Measurements from ENCODE around the gene MAML3.

The MAML3 gene

DNA sequence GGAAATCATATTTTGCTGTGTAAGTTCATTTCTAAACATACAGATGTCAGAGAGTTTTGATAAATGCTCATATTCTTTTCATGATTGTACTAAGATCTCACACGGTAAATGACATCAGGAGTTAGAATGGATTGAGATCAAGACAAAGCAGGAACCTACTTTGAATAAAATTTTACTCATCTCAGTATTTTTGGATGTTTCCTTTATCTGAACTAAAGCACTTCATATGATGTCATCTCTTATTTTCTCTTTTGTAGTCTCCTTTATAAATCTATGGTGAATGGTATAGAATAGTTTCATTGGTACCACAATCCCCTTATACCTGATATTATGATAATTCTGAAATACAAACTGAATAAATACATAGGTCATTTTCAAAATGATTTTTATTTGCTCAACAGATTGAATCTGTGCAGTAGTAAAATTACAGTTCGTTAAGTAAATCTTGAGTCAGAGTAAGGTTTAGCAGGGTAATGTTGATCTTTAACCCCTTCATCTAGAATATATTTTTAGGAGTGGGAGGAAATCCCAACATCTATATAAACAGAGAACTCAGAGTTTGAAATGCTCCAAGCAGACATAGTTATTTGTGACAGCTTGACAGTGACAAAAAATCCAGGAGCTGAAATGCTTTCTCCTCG, 308.4 kb downstream of the MAML3 start:
- TF ChIP-seq CTCF (IDR thresholded peaks at IDR 0.05; ENCODE audit: low read depth, low read length) (no peak), POLR2A (IDR thresholded peaks at IDR 0.05; ENCODE audit: extremely low read depth, insufficient read length) (no peak), MYC (IDR thresholded peaks at IDR 0.05; ENCODE audit: low read depth, low read length) (no peak)
- TF ChIP-seq, protein P1, sequence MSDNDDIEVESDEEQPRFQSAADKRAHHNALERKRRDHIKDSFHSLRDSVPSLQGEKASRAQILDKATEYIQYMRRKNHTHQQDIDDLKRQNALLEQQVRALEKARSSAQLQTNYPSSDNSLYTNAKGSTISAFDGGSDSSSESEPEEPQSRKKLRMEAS (IDR thresholded peaks at IDR 0.05; ENCODE audit: low read depth, low read length), result no peak
- no peak overlapping the region for H3K4me3 ChIP-seq (ENCODE audit: low read depth, low read length)
- no peak for DNase-seq (ENCODE audit: low read depth)

GRCh38 chr4:139844459-139845036, 309.4 kb downstream of the MAML3 start:
- no peak for DNase-seq (ENCODE audit: low read depth)
- TF ChIP-seq MYC (IDR thresholded peaks at IDR 0.05; ENCODE audit: low read depth, low read length) (no peak), POLR2A (IDR thresholded peaks at IDR 0.05; ENCODE audit: extremely low read depth, insufficient read length) (no peak), CTCF (IDR thresholded peaks at IDR 0.05; ENCODE audit: low read depth, low read length) (no peak)
- TF ChIP-seq, protein P1 (IDR thresholded peaks at IDR 0.05; ENCODE audit: low read depth, low read length), result no peak
- no peak overlapping the region for H3K4me3 ChIP-seq (ENCODE audit: low read depth, low read length)

DNA sequence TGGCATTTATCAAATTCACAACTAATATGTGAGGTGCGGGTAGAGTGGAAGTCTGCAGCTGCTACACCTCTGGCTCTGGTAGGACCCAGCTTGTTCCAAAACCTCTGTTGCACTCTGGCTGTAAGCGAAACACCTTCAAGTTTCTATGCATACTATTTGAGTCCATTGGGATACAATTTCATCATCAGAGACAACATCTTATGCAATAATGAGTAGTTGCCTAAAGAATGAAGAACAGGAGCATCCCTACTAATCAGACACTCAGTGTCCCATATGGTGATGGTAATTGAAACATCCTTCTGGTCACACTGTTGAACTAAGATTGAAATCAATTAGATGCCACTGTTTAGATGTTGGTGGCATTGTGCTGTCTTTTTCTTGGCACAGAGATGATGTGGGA, 309.9 kb downstream of the MAML3 start:
- H3K4me3 ChIP-seq (ENCODE audit: low read depth, low read length), result no peak overlapping the region
- peak; percentile 28 for DNase-seq (ENCODE audit: low read depth)
- TF ChIP-seq, protein P1 (IDR thresholded peaks at IDR 0.05; ENCODE audit: low read depth, low read length), result no peak
- no peak for TF ChIP-seq POLR2A (IDR thresholded peaks at IDR 0.05; ENCODE audit: extremely low read depth, insufficient read length)
- no peak for TF ChIP-seq MYC (IDR thresholded peaks at IDR 0.05; ENCODE audit: low read depth, low read length)
- no peak for TF ChIP-seq CTCF (IDR thresholded peaks at IDR 0.05; ENCODE audit: low read depth, low read length)

GRCh38 chr4:139843641-139844040, 310.3 kb downstream of the MAML3 start:
- TF ChIP-seq CTCF (IDR thresholded peaks at IDR 0.05; ENCODE audit: low read depth, low read length) (no peak), POLR2A (IDR thresholded peaks at IDR 0.05; ENCODE audit: extremely low read depth, insufficient read length) (no peak), MYC (IDR thresholded peaks at IDR 0.05; ENCODE audit: low read depth, low read length) (no peak)
- TF ChIP-seq, protein P1 (IDR thresholded peaks at IDR 0.05; ENCODE audit: low read depth, low read length), result no peak
- DNase-seq (ENCODE audit: low read depth), result peak; percentile 50
- no peak overlapping the region for H3K4me3 ChIP-seq (ENCODE audit: low read depth, low read length)

DNA sequence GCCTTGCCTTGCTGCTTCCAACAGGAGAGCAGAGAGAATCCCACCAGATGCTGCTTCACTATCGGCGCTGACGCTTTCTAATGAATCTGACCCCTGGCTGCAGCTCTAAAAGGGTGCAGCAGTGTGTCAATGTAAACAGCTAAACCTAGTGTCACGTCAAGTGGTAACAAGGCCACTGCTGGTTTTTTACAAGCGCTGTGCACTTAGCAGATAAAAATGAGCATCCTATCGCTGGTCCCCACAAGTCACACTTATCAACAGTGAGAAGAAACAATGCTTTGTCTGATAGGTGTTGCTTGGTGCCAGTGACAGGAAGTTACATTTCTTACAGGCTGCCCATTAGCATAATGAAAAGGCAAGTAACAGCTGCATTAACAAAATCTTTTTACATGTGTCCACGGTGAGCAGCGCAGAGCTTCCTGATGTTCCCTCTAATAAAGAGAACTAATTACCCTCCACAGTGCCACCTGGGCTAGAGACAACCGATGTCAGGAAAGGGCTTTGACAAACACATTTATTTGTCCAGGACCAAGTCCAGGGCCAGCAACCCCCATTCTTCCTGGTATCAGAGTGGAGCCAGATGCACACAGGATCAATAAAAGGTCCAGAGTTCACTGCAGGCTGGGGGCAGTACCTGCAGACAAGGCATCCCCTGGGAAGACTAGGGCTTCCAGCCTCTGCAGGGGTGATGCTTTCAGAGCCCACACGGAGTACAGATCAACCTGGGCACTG, 312.4 kb downstream of the MAML3 start:
- no peak for TF ChIP-seq POLR2A (IDR thresholded peaks at IDR 0.05; ENCODE audit: extremely low read depth, insufficient read length)
- TF ChIP-seq, protein P1 (IDR thresholded peaks at IDR 0.05; ENCODE audit: low read depth, low read length), result no peak
- no peak for TF ChIP-seq CTCF (IDR thresholded peaks at IDR 0.05; ENCODE audit: low read depth, low read length)
- no peak for TF ChIP-seq MYC (IDR thresholded peaks at IDR 0.05; ENCODE audit: low read depth, low read length)
- no peak overlapping the region for H3K4me3 ChIP-seq (ENCODE audit: low read depth, low read length)
- DNase-seq (ENCODE audit: low read depth), result no peak

All from NB4 (cell line).